NCI-H748 (cell line): ENCODE results near the gene CHST11.

Experiments
- DNase-seq: peaks from one replicate; lab custom pipeline; 2025; ENCODE audit not compliant: unreplicated experiment; lab: John Stamatoyannopoulos, UW

The CHST11 gene

DNA sequence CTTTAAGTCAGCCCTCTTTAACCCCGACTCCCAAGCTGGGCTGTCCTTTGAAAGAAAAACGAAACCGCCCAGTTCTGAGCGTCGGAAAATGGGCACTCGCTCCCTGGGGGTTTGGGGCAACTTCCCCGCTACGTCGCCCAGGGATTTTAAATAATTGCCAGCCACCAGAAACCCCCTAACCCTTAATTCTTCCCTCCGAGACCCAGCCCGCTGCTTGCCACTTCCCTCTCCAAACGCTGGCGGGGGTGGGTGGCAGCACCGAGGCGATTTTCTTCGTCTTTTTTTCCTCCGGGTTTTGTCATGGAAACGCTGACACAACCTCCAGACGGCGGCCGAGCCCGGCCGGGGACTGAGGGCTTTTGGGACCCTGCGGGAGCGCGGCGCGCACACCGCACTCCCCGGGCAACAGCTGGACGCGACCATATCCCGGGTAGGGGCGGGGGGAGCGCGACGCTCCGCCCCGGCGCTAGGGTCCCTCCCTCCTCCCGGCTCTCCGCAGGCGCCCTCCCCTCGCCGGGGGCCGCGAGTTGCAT, at the start of gene CHST11:
TSS of gene CHST11 (plus strand) at position 532 of the 533 bp plus-strand sequence.
- peak; percentile 85 for DNase-seq

DNA sequence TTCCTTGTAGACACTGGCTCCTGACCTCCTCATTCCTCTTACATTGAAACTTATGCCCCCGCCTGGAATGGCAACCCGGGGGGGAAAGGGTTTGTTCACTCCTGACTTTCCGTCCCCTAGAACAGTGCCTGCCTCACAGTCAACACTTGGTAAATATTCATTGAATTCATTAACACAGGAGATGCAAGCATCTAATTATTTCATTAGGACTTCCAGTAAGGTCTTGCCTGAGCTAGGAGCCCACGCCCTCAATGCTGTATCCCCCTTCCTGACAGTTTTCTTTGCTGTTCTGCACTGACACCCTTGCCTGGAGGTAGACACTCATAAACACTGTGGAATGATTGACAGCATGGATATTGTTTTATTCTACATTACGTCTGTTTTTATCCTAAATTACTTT, 49.3 kb upstream of the CHST11 start:
- no peak for DNase-seq

DNA sequence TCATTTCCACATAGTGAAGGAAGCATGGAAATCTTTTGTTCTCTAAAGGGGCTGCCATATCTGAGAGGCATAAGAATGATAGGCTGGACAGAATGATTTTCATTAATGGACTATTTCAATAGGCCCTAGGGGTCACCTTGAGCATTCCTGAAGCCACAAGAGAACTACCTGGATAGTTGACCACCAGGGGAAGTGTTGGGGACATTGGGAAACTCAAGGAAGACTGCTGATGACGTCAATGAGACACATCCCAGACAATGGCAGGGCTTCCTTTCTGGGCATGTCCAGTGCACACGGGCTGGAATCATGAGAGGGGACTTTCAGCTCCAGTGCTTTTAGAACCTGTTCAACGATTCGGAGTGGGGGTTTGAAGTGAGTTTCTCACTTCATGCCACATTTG, 48.8 kb upstream of the CHST11 start:
- DNase-seq = no peak

DNA sequence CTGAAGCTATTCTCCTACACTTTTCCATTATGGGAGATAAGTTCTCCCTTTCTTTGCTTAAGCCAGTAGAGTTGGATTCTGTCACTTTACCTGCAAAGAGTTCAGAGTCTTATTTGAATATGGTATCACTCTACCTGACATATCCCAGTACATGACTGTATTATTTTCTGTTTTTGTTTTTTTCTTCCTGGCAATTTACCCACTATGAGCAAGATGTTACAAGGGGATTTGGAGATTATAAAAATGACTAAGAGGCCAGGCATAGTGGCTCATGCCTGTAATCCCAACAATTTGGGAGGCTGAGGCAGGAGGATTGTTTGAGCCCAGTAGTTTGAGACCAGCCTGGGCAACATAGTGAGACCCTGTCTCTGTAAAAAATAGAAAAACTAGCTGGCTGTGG, 46.4 kb upstream of the CHST11 start:
- no peak for DNase-seq

DNA sequence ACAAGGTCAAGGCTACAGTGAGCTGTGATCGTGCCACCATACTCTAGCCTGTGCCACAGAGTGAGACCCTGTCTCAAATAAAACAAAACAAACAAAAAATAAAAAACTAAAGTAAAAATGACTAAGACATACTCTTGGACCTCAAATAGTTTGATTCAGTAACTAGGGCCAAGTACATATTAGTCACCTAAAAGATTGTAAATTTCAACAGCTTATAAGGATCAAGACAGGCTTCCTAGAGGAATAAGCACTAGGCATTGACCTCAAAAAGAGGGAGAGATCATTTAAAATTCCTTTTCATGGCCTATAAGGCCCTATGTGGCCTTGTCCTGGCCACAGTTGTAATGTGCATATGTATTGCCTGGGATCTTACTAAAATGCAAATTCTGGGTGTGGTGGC, 46.0 kb upstream of the CHST11 start:
- DNase-seq = no peak

DNA sequence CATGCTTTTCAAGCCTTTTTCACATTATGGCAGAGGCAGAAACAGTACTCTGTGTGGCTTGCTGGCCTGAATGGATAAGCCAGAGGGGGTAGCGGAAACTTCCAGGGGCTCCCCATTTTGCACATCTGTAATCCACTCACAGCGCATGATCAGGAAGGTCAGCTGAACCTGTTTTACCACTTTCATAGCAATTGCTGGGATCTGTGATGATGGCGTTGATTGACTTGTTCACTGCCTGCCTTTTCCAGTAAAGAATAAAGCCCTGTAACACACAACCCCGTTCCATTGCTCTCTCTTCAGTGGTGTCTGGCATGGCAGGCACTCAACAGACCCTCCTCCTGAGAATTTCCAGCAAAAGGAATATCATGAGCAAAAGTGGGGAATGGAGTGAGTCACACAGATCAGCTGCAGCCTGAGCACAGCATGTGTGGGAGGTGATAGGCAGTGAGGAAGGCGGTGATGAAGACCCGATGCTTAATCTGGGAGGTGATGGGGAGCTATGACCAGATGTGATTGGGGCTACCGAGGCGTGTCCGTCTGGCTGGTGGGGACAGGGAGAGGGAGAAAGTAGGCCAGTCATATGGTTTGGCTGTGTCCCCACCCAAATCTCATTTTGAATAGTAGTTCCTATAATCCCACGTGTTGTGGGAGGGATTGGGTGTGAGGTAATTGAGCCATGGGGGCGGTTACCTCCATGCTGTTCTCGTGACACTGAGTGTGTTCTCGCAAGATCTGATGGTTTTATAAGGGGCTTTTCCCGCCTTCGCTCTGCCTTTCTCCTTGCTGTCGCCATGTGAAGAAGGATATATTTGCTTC, 44.7 kb upstream of the CHST11 start:
- DNase-seq = no peak

DNA sequence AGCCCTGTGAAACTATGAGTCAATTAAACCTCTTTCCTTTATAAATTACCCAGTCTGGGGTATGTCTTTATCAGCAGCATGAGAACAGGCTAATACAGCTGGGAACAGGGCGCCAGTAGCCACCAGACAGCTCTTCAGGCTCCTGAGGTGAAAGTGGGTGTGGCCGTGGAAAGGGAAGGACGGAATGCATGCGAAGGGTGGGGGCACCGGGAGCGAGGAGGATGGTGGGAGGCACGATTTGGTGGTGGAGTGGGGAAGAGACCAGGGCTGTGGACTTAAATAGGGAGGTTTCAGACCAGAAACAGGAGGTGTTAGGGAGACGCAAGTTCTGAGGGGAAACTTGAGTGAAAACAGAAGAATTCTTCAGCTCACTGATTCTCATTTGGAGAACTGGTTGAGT, 44.1 kb upstream of the CHST11 start:
- DNase-seq = no peak

DNA sequence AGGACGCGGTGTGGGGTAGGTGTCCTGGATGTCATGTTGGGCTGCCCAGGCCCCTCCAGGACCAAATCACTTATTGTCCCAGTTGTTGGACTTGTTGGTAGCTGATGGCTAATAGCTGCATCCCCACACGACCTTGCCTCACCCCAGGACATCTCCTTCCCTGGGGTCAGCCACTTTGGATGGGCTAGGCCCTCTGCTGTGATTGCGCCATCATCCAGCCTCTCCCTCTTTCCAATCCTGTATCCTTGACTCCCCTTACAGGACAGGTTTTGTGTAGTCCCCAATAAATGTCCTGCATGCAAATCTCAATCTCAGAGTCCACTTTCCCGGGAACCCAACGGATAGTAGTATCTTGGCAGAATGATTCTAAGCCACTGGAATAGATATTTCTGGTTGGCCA, 43.4 kb upstream of the CHST11 start:
- DNase-seq = no peak

DNA sequence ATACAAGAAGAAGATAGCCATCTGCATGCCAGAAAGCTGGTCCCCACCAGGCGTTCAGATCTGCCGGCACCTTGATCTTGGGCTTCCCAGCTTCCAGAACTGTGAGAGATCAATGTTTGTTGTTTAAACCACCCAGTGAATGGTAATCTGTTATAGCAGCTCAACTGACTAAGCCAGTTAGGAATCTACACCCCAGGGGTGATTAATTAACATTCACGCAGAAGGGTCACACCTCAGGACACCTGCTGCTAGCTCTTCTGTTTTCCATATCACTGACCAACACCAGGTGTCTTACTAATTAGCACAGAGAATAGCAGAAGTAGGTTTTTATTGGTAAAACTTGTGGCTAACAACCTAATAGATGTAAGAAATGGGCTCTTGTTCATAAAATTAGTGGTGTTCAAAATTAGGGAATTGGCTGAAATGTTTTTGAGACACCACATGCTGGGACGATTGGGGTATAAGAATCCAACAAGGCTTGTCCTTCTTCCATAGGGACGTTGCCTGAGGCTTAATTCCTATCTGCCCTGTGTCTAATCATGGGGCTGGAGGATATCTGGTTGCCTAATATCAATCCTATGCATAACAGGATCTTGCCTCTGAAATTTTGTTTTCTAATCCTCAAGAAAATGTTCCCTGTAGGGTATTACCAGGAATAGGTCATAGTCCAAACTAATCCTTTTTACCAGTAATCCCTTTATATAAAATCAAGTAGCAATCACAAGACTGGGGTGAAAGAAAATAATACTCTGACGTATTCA, 42.0 kb upstream of the CHST11 start:
- peak; percentile 39 for DNase-seq

DNA sequence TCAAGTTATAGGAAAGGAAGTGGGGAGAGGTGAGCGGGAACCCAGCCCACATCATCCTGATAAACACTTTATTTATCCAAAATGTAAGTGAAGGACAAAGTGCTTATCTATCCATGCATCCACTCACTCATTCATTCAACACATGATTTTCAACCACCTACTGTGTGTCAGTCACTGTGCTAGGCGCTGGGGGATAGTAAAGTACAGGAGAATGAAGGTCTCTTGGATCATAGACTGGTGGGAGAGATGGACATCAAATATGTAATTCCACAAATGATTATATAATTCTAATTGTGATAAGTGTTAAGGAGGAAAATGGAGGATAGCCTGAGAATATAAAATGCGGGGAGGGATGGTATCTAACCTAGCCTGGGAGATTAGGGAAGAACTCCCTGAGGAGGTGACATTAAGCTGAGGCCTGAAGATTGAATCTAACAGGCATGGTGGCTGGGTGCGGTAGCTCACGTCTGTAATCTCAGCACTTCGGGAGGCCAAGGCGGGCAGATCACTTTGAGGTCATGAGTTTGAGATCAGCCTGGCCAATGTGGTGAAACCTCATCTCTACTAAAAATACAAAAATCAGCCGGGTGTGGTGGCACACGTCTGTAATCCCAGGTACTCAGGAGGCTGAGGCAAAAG, 41.3 kb upstream of the CHST11 start:
- no peak for DNase-seq

DNA sequence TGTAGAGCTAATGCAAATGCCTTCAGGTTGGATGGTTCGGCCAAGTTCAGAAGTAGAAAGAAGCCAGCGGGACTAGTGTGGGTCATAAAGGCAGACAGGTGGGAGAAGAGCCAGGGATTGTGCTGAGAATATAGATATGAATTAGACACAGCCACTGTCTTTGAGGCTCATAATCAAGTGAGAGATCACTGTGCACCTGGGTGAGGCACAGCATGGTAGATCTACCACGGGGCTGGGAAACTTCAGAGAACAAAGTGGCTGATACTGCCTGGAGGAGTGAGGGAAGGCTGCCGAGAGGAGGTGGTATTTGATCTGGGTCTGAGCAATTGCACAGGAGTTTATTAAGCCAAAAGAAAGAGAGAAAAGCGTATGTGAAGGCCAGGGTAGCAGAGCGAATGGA, 40.6 kb upstream of the CHST11 start:
- DNase-seq = no peak

DNA sequence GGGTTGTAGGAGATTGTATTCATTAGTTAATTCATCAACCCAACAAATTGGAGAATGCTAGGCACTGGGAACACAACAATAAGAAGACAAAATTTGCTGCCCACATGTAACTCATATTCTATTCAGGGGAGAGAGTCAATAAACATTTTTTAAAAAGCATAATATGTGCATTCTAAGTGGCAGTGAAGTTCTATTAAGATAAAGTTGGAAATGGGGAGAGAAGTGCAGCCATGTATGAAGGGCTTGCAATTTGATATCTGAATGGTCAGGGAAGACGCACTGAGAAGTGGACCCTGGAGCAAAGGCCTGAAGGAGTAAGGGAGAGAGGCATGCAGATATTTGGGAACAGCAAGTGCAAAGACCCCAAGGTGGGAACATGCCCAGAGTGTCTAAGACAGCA, 40.2 kb upstream of the CHST11 start:
- no peak for DNase-seq

DNA sequence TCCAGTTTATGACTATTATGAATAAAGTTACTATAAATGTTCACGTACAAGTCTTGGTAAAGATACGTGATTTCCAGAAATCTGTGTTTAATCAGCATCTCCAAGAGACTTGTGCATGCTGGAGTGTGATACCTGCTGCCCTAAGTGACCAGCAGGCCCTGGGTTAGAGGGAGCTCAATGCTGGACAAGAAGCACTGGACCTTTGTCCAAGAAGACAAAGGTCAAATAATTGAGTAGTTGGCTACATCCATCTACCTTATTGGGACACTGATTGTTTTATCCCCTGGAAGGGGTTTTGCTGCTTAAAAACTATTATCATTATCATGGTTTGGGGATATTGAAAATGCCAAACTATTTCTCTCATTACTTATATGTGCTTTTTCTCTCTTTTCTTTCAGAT, 37.0 kb upstream of the CHST11 start:
- no peak for DNase-seq

DNA sequence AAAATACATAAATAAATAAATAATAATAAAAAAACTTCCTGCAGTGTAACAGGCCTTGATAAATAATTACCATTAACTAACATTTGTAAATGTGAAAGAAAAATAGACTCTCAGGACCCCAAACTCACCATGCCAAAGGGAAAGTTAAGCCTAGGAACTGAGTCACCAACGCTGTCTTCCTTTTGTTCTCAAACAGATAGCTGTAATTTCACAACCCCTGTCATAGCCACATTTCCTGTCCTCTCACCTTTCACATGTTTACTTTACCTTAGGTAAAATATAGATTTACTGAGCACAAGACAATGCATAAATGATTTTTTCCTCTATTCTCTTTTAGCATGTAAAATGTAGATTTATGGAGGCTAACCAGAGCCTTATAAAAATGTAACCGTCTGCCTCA, 35.9 kb upstream of the CHST11 start:
- DNase-seq = no peak

DNA sequence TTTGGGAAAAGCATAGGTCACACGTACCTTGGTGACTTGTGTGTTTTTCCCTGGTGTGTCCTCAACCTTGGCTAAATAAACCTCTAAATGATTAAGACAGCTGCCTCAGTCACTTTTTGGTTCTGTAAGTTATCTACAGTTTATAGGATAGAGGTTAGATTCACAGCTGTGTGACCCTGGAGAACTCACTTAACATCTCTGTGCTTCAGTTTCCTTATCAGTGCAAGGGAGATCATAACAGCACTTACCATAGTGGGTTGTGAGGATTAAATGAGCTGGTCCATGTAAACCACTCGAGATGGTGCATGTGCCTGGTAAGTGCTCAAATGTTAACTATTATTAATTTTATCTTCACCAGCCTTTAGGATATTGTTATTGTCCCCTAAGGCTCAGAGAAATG, 35.4 kb upstream of the CHST11 start:
- DNase-seq = no peak

DNA sequence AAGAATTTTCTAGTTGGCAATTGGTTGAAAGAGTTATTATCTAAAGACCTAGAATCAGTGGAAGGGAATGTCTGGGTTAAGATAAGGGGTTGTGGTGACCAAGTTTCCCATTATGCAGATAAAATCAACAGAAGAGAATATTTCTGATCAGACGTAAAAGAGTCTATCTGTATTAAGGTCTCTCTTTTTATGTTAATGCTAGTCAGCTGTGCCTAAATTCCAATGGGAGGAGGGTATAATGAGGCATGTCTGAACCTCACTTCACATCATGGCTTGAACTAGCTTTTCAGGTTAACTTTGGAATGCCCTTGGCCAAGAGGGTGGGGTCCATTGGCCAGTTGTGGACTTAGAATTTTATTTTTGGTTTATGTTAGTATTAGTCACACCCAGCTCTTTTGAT, 34.3 kb upstream of the CHST11 start:
- no peak for DNase-seq

DNA sequence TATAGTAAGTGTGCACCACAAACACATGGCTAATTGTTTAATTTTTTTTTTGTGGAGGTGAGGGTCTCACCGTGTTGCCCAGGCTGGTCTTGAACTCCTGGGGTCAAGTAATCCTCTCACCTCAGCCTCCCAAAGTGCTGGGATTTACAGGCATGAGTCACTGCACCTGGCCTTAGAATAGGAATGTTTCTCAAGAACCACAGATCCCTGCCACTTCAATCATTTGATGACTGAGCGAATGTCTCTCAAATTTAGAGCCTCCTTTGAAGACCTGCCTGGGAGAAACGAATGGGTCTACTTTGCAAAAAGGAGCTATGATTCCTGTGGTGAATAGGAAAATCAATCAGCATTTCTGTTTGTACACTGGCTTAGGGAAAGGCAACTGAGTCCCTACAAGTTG, 33.5 kb upstream of the CHST11 start:
- DNase-seq = no peak

DNA sequence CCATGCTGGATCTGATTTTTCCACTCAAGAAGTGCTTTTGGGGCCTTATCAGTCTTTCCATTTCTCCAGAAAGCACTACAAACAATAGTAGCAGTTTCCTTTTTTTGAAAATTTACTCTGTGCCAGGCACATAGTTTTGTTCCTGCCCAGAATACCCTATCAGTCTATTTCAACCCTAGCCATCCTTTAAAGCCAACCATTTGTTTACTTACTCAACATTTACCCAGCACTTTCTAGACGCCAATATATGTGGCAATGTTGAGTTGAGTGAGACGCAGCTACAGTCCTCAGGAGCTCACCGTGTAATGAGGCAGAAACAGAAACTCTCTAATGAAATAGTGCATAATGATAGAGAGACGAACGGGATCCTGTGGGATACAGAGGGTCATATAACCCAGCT, 32.9 kb upstream of the CHST11 start:
- peak; percentile 10 for DNase-seq

DNA sequence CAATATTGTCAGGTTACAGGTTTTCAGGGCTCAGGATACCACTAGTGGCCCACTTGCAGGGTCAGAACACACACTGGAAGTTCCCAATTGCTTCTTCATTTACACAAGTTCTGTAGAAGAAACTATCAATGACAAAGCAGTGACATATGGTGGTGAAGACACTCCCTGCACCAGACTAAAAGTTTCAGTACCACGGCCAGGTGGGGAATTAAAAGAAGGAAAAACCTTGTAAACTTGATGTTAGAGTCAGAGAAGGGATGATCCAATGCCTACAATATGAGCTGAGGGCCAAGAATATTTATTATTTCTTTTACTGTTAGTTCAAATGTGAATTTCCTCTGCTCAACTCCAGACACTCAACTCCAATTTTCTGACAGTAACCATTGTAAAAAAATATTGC, 31.8 kb upstream of the CHST11 start:
- DNase-seq = no peak

DNA sequence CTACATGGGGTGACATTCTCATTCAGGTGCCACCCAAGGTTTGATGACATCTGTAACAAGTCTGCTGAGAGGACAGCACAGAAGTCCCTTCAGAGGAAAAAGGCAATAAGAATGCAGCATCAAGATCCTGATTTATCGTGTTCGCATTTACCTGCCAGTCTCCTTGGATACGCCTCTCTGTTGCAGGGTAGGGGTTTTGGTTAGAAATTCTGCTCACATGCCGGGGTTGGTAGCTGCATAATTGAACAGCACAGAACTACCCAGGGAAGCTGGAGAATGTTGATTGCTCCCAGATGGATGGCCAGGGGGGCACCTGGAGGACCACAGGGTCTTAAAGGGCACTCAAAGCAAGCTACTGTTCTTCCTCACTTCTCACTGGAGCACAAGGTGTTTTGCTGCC, 31.1 kb upstream of the CHST11 start:
- no peak for DNase-seq

DNA sequence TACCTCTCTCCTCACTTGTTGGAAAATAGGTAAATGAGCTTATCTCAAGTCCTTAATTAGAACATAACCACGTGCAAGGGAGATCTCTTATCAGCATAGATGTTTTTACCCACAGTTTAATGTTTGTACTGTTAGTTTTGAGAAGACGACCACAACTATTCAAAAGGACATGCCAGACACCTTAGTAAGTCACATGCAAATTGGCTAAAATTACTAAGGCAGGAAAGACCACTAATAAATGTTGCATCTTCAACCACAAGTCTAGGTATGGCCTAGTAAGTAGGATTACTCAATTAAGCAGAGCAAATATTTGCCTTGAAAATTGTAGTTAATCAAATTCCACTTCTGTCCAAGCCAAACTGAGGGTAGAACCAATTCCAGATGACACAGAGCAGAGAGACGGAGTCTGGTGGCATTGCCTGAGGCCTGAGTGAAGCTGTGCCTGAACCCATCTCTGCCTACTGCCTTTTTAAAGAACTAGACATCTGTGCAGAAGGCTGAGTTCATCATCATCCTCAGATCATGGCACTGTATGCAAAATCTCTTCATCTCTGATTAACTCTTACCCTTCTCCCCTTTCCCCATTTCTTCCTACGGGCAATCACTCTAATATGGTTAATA, 29.7 kb upstream of the CHST11 start:
- DNase-seq = peak; percentile 20
